ENCODE results near the gene JARID2.
"Not testable (repeated sequence)": the region's sequence is repeated elsewhere in the genome, so short reads cannot be mapped to it uniquely, and the experiment has no call there.

JARID2 gene

GRCh38 chr6:15287670-15288375 lies 42.0 kb downstream of the JARID2 start:
- DNase-seq (ENCODE audit: low read depth in 2 of 2) = no peak

GRCh38 chr6:15288856-15289255 lies 43.0 kb downstream of the JARID2 start:
- DNase-seq (ENCODE audit: low read depth in 2 of 2) = no peak

- DNase-seq (ENCODE audit: low read depth in 2 of 2) = not testable (repeated sequence)
Observed at GRCh38 chr6:15289456-15289855, 43.6 kb downstream of the JARID2 start.

- no peak for DNase-seq (ENCODE audit: low read depth in 2 of 2)
Observed at GRCh38 chr6:15290067-15290680, 44.3 kb downstream of the JARID2 start.

- DNase-seq (ENCODE audit: low read depth in 2 of 2) = no peak
Observed at GRCh38 chr6:15290962-15291704, 45.3 kb downstream of the JARID2 start.

- DNase-seq (ENCODE audit: low read depth in 2 of 2) = no peak
Observed at GRCh38 chr6:15292721-15293302, 46.9 kb downstream of the JARID2 start.

- no peak for DNase-seq (ENCODE audit: low read depth in 2 of 2)
Observed at GRCh38 chr6:15293674-15294073, 47.8 kb downstream of the JARID2 start.

GRCh38 chr6:15294504-15294903 lies 48.6 kb downstream of the JARID2 start:
- no peak for DNase-seq (ENCODE audit: low read depth in 2 of 2)

- DNase-seq (ENCODE audit: low read depth in 2 of 2) = no peak
Observed at GRCh38 chr6:15296249-15296648, 50.4 kb downstream of the JARID2 start.

- no peak for DNase-seq (ENCODE audit: low read depth in 2 of 2)
Observed at GRCh38 chr6:15296735-15297134, 50.9 kb downstream of the JARID2 start.

GRCh38 chr6:15297167-15297566 lies 51.3 kb downstream of the JARID2 start:
- DNase-seq (ENCODE audit: low read depth in 2 of 2) = not testable (repeated sequence)

GRCh38 chr6:15297895-15298590 lies 52.2 kb downstream of the JARID2 start:
- DNase-seq (ENCODE audit: low read depth in 2 of 2) = no peak

- no peak for DNase-seq (ENCODE audit: low read depth in 2 of 2)
Observed at GRCh38 chr6:15299430-15300131, 53.7 kb downstream of the JARID2 start.

- DNase-seq (ENCODE audit: low read depth in 2 of 2) = no peak
Observed at GRCh38 chr6:15301179-15302006, 55.5 kb downstream of the JARID2 start.

- DNase-seq (ENCODE audit: low read depth in 2 of 2) = no peak
Observed at GRCh38 chr6:15303162-15303919, 57.5 kb downstream of the JARID2 start.

GRCh38 chr6:15303920-15304291 lies 58.0 kb downstream of the JARID2 start:
- DNase-seq (ENCODE audit: low read depth in 2 of 2) = no peak

GRCh38 chr6:15304337-15305042 lies 58.6 kb downstream of the JARID2 start:
- DNase-seq (ENCODE audit: low read depth in 2 of 2) = no peak

GRCh38 chr6:15305496-15305895 lies 59.6 kb downstream of the JARID2 start:
- no peak for DNase-seq (ENCODE audit: low read depth in 2 of 2)

GRCh38 chr6:15305909-15306308 lies 60.0 kb downstream of the JARID2 start:
- no peak for DNase-seq (ENCODE audit: low read depth in 2 of 2)
